ENCODE results near the gene RNF144A. TPM values are rescaled to one million over a fixed set of nuclear protein-coding genes. Genes with fewer than 3 reads are reported as not detected.

The RNF144A gene
- polyA plus RNA-seq, 3 donors = 0.30 to 0.68 (median 0.48) TPM

- DNase-seq = peak; percentile 44 to 70 (median 56)
- Histone ChIP-seq H3K9ac (ENCODE audit: insufficient read depth, low read length, poor library complexity, severe bottlenecking) (peak overlapping the region; percentile 0), H3K36me3 (replicated peaks in 1 of 2; ENCODE audit: control insufficient read depth in 1 of 2, insufficient read depth in 2 of 2, low read length in 2 of 2) (no peaks in the 10 kb centered on the region), H3K4me2 (replicated peaks; ENCODE audit: extremely low read depth, low read length, poor library complexity, severe bottlenecking) (peak overlapping the region; percentile 68), H3K9me3 (replicated peaks in 1 of 2; ENCODE audit: control insufficient read depth in 1 of 2, insufficient read depth in 1 of 2, low read length in 2 of 2) (no peaks in the 10 kb centered on the region), H3K27ac (ENCODE audit: low read depth in 1 of 2, low read length in 2 of 2) (peak overlapping the region; percentile 23 to 79), H3K27me3 (ENCODE audit: control insufficient read depth in 2 of 2, insufficient read depth in 2 of 2, low read length in 2 of 2) (no peaks in the 10 kb centered on the region), H4K20me1 (ENCODE audit: insufficient read depth, low read length) (no peaks in the 10 kb centered on the region), H2AFZ (ENCODE audit: insufficient read depth, low read depth, low read length, poor library complexity, severe bottlenecking) (peak overlapping the region; percentile 43), H3K4me3 (replicated peaks in 1 of 3; ENCODE audit: low read depth in 2 of 3, low read length in 3 of 3) (peak overlapping the region in 2 of 3 experiments; percentile 16 to 54), H3K4me1 (ENCODE audit: control insufficient read depth in 1 of 2, insufficient read depth in 2 of 2, low read length in 2 of 2) (peaks cover 28 to 34% of the 10 kb centered on the region in 2 donors), H3K79me2 (ENCODE audit: insufficient read depth, low read length) (no peaks in the 10 kb centered on the region)
- peaks cover 19% of the 10 kb centered on the region for H3K4me1 Mint-ChIP-seq
- H3K9me3 Mint-ChIP-seq = peaks cover 0 to 3% (median 0%) of the 10 kb centered on the region in 7 donors
- WGBS (ENCODE audit: insufficient coverage) = no CpG with 5 or more reads among the region's 4 CpGs
- peak overlapping the region; percentile 7 to 49 for H3K4me3 Mint-ChIP-seq
- intact Hi-C loops (cut with micrococcal nuclease) = no loop called here
- peak overlapping the region; percentile 82 to 95 (median 92) for H3K27ac Mint-ChIP-seq
- H3K36me3 Mint-ChIP-seq = no peaks in the 10 kb centered on the region
- TF ChIP-seq CTCF (IDR thresholded peaks at IDR 0.05) = no peak
- no peaks in the 10 kb centered on the region for H3K27me3 Mint-ChIP-seq (ENCODE audit: low read depth in 3 of 3)
These were observed 140.7 kb downstream of the RNF144A start for GRCh38 chr2:7057865-7058400.

- peak overlapping the region in 1 of 7 donors; percentile 3 for H3K27ac Mint-ChIP-seq
- H2AFZ ChIP-seq (ENCODE audit: insufficient read depth, low read depth, low read length, poor library complexity, severe bottlenecking) = no peak overlapping the region
- intact Hi-C loops (cut with micrococcal nuclease) = no loop called here
These were observed 142.9 kb downstream of the RNF144A start for GRCh38 chr2:7060156-7060555.

More at GRCh38 chr2:7060156-7060555, 142.9 kb downstream of the RNF144A start:
- Histone ChIP-seq H3K27ac (ENCODE audit: low read depth in 1 of 2, low read length in 2 of 2) (no peak overlapping the region), H3K4me1 (ENCODE audit: control insufficient read depth in 1 of 2, insufficient read depth in 2 of 2, low read length in 2 of 2) (peaks cover 28 to 34% of the 10 kb centered on the region in 2 donors), H3K36me3 (replicated peaks in 1 of 2; ENCODE audit: control insufficient read depth in 1 of 2, insufficient read depth in 2 of 2, low read length in 2 of 2) (no peaks in the 10 kb centered on the region), H3K4me3 (replicated peaks in 1 of 3; ENCODE audit: low read depth in 2 of 3, low read length in 3 of 3) (no peak overlapping the region), H3K9me3 (replicated peaks in 1 of 2; ENCODE audit: control insufficient read depth in 1 of 2, insufficient read depth in 1 of 2, low read length in 2 of 2) (peaks cover 0 to 5% of the 10 kb centered on the region in 2 donors), H4K20me1 (ENCODE audit: insufficient read depth, low read length) (no peaks in the 10 kb centered on the region), H3K27me3 (ENCODE audit: control insufficient read depth in 2 of 2, insufficient read depth in 2 of 2, low read length in 2 of 2) (no peaks in the 10 kb centered on the region), H3K9ac (ENCODE audit: insufficient read depth, low read length, poor library complexity, severe bottlenecking) (no peak overlapping the region), H3K4me2 (replicated peaks; ENCODE audit: extremely low read depth, low read length, poor library complexity, severe bottlenecking) (no peak overlapping the region), H3K79me2 (ENCODE audit: insufficient read depth, low read length) (no peaks in the 10 kb centered on the region)
- peaks cover 19% of the 10 kb centered on the region for H3K4me1 Mint-ChIP-seq
- peaks cover 0 to 2% (median 0%) of the 10 kb centered on the region in 3 donors for H3K27me3 Mint-ChIP-seq (ENCODE audit: low read depth in 3 of 3)
- no peak for TF ChIP-seq CTCF (IDR thresholded peaks at IDR 0.05)
- H3K9me3 Mint-ChIP-seq = peaks cover 8 to 12% (median 10%) of the 10 kb centered on the region in 7 donors
- 100% methylated on average over 1 of the region's 2 CpGs for WGBS (ENCODE audit: insufficient coverage)
- H3K36me3 Mint-ChIP-seq = peaks cover 0 to 6% of the 10 kb centered on the region in 2 donors
- no peak for DNase-seq
- H3K4me3 Mint-ChIP-seq = no peak overlapping the region

Measured in CD14-positive monocyte (primary cell).